GM21825 (cell line): Measurements from ENCODE around the gene PRKAR1B.

Experiments used
- ATAC-seq: cut with Tn5 transposase; IDR thresholded peaks from one replicate; pipeline ENCODE4 v1.9.1; 2021; ENCODE audit warnings: mild to moderate bottlenecking, moderate library complexity; ENCODE audit not compliant: unreplicated experiment

The PRKAR1B gene

GRCh38 chr7:514651-515598 lies 212.2 kb downstream of the PRKAR1B start:
- ATAC-seq = no peak

- no peak for ATAC-seq
These were observed 212.8 kb downstream of the PRKAR1B start for GRCh38 chr7:514242-514641.

GRCh38 chr7:513521-514166 lies 213.4 kb downstream of the PRKAR1B start:
- ATAC-seq = no peak

- ATAC-seq = no peak
These were observed 214.4 kb downstream of the PRKAR1B start for GRCh38 chr7:512541-513311.

GRCh38 chr7:512146-512510 lies 215.0 kb downstream of the PRKAR1B start:
- no peak for ATAC-seq

- ATAC-seq = no peak
These were observed 215.5 kb downstream of the PRKAR1B start for GRCh38 chr7:511476-512145.

- no peak for ATAC-seq
These were observed 216.2 kb downstream of the PRKAR1B start for GRCh38 chr7:510782-511281.

- ATAC-seq = no peak
These were observed 217.0 kb downstream of the PRKAR1B start for GRCh38 chr7:510131-510481.

- no peak for ATAC-seq
These were observed 217.5 kb downstream of the PRKAR1B start for GRCh38 chr7:509426-510130.

GRCh38 chr7:508461-509170 lies 218.5 kb downstream of the PRKAR1B start:
- ATAC-seq = no peak

GRCh38 chr7:507623-508300 lies 219.3 kb downstream of the PRKAR1B start:
- ATAC-seq = no peak

- no peak for ATAC-seq
These were observed 220.0 kb downstream of the PRKAR1B start for GRCh38 chr7:506921-507622.

GRCh38 chr7:506391-506831 lies 220.7 kb downstream of the PRKAR1B start:
- no peak for ATAC-seq

- ATAC-seq = no peak
These were observed 221.9 kb downstream of the PRKAR1B start for GRCh38 chr7:505171-505570.

GRCh38 chr7:504221-505111 lies 222.6 kb downstream of the PRKAR1B start:
- ATAC-seq = no peak

GRCh38 chr7:503575-504111 lies 223.4 kb downstream of the PRKAR1B start:
- no peak for ATAC-seq

- ATAC-seq = no peak
These were observed 224.8 kb downstream of the PRKAR1B start for GRCh38 chr7:502296-502695.
